Measurements from ENCODE around the gene TOR1AIP1.
A peak's percentile ranks its signal among the peaks of the same experiment; 100 is the strongest.
"Not testable (repeated sequence)": the region's sequence is repeated elsewhere in the genome, so short reads cannot be mapped to it uniquely, and the experiment has no call there.

Gene TOR1AIP1

GRCh38 chr1:179938752-179939151, 56.7 kb downstream of the TOR1AIP1 start:
- no peak for DNase-seq

- DNase-seq, result no peak
These were observed 57.9 kb downstream of the TOR1AIP1 start for GRCh38 chr1:179939941-179940340.

- DNase-seq, result no peak
These were observed 59.4 kb downstream of the TOR1AIP1 start for GRCh38 chr1:179941454-179941853.

- DNase-seq, result no peak
These were observed 68.6 kb downstream of the TOR1AIP1 start for GRCh38 chr1:179950651-179951050.

- DNase-seq, result no peak
These were observed 69.5 kb downstream of the TOR1AIP1 start for GRCh38 chr1:179951383-179952144.

GRCh38 chr1:179952186-179952585, 70.1 kb downstream of the TOR1AIP1 start:
- DNase-seq, result no peak

GRCh38 chr1:179953974-179954492, 71.9 kb downstream of the TOR1AIP1 start:
- peak; percentile 59 for DNase-seq

- peak; percentile 98 for DNase-seq
These were observed 72.6 kb downstream of the TOR1AIP1 start, which contains the start of gene CEP350 for GRCh38 chr1:179954493-179955286. Gene CEP350, plus strand, starts transcription at chr1:179954810. Its CDS starts 31,372 bp downstream, at chr1:179986182.

GRCh38 chr1:179955287-179955680, 73.2 kb downstream of the TOR1AIP1 start:
- no peak for DNase-seq

GRCh38 chr1:179955731-179956130, 73.6 kb downstream of the TOR1AIP1 start:
- no peak for DNase-seq

GRCh38 chr1:179958359-179958758, 76.3 kb downstream of the TOR1AIP1 start:
- no peak for DNase-seq

- not testable (repeated sequence) for DNase-seq
These were observed 80.1 kb downstream of the TOR1AIP1 start for GRCh38 chr1:179962168-179962567.

- no peak for DNase-seq
These were observed 84.5 kb downstream of the TOR1AIP1 start for GRCh38 chr1:179966551-179966950.

GRCh38 chr1:179968284-179968993, 86.4 kb downstream of the TOR1AIP1 start:
- DNase-seq, result no peak

GRCh38 chr1:179968994-179969919, 87.2 kb downstream of the TOR1AIP1 start:
- no peak for DNase-seq

Data from T1000 (cell line).